Measurements from ENCODE around the gene ANKRA2. TPM values are rescaled to one million over a fixed set of nuclear protein-coding genes. Genes with fewer than 3 reads are reported as not detected.
"Not testable (repeated sequence)": the region's sequence is repeated elsewhere in the genome, so short reads cannot be mapped to it uniquely, and the experiment has no call there.

The ANKRA2 gene
- total RNA-seq, 1 donor from 2014 or later, result 14.4 TPM

GRCh38 chr5:73519531-73520283 is 45.7 kb downstream of the ANKRA2 start:
- no peak for DNase-seq (ENCODE audit: missing footprints)

DNA sequence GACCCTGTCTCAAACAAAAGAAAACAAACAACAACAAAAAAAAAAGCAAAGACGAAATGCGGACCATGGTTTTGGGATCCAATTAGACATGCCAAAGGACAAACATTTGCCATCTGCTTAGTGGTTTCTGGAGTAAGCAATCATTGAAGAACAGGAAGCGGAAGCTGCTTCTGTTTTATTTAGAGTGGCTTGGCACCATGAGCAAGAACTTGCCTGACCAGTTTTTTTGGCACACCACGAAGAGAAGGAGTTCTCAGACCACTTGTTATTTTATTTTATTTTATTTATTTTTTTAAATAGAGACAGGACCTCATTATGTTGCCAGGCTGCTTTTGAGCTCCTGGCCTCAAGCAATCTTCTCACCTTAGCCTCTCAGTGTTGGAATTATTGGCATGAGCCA is 50.2 kb downstream of the ANKRA2 start:
- DNase-seq (ENCODE audit: missing footprints) (no peak), ATAC-seq (no peak)
- intact Hi-C loops (cut with DNase I), result no loop called here

More at GRCh38 chr5:73519531-73520283, 45.7 kb downstream of the ANKRA2 start:
- ATAC-seq, result peak; percentile 83
- intact Hi-C loops (cut with DNase I), result no loop called here

- no peak for ATAC-seq
- DNase-seq (ENCODE audit: missing footprints), result no peak
- intact Hi-C loops (cut with DNase I), result no loop called here
Observed at GRCh38 chr5:73514418-73514817, 51.0 kb downstream of the ANKRA2 start.

DNA sequence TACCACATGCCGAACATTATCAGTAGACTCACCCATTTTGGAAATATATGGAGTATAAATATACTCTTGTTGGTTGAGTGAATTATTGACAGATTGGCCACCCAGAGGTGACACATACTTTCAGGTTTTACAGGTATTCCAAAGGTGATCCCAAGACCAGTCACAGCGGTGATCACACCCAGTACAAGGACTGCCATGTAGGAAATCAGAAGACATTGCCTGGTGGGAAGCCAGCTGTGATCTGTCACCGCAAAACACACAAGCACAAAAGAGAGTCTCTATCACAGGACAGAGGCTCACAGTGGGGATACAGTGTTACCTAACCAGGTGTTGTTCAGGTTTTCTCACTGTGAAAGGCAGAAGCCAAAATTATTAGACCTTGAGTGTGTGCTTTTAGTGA is 51.4 kb downstream of the ANKRA2 start:
- intact Hi-C loops (cut with DNase I), result no loop called here
- no peak for ATAC-seq

DNA sequence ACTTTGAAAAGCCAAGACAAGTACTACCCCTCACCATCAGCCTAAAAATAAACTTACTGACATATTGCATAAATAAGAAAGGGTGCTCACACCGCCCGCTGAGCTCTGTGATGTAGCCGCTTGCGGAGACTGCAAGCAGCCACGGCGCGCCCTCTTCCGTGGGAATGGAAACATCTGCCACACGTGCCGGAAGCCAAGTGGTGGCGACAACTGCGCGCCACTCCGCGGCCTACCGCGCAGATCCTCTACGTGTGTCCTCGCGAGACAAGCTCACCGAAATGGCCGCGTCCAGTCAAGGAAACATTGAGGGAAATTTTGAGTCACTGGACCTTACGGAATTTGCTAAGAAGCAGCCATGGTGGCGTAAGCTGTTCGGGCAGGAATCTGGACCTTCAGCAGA is 56.9 kb downstream of the ANKRA2 start:
- intact Hi-C loops (cut with DNase I); DNase-seq (ENCODE audit: missing footprints); ATAC-seq: not testable (repeated sequence)

More for the DNA sequence above, 51.4 kb downstream of the ANKRA2 start:
- DNase-seq (ENCODE audit: missing footprints), result no peak

DNA sequence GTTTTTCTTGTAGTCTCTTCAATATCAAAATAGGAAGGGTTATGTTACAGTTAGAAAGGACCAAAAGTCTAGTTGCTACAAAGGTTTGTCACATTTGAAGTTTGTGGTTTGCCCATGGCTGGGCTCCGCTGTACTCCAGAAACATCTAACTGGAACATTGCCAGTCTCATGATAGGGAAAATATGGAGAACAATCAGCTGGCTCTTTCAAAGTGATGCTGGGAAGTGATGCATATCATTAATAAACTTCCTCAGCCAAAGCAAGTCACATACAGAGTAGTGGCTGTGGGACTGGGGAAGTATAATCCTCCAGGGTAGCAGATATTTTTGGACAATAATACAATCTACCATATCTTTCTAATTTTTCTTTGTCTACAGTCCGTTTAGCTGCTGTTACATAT is 58.4 kb downstream of the ANKRA2 start:
- DNase-seq (ENCODE audit: missing footprints), result no peak
- intact Hi-C loops (cut with DNase I), result no loop called here
- no peak for ATAC-seq

DNA sequence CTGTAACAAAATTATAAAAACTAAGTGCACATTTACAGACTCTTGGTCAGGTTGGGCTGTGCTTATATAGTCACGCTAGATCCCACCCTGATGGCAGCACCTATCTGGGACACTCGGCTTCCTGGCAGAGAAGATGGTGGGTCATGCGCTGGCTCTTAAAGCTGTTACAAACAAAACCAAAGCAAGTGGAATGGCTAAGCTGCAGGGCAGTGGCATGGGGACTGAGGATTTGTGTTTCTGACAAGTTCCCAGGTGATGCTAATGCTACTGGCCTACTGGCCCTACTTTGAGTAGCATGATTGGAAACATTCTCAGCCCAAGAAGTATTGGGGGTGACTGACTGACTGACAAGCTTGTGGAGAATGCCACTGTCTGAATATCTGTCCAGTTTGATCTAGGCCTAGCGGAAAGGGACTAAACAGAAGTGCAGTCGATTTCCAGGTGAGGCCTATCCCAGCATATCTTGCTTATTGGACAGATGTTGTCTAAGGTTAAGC is 58.9 kb downstream of the ANKRA2 start:
- DNase-seq (ENCODE audit: missing footprints) (no peak), ATAC-seq (no peak)
- intact Hi-C loops (cut with DNase I), result no loop called here

Other genes starting within 250 kb of the ANKRA2 start
- not detected for gene FOXD1, start 116.9 kb downstream of the ANKRA2 start, total RNA-seq
- gene BTF3, start 67.2 kb downstream of the ANKRA2 start, total RNA-seq, result 391 TPM
- gene UTP15, start 104 bp upstream of the ANKRA2 start, total RNA-seq, result 11.0 TPM
- 1.9 TPM for gene ARHGEF28, start 60.6 kb upstream of the ANKRA2 start, total RNA-seq